HepG2 (cell line): Measurements from ENCODE around the gene FGFR3. TPM values are rescaled to one million over a fixed set of nuclear protein-coding genes. Genes with fewer than 3 reads are reported as not detected.

Experiments
- ATAC-seq: fragments of 200-7000 bp; cut with Tn5 transposase; 3 replicates; pipeline ENCODE4 v1.9.1; 2020; ENCODE audit warnings: mild to moderate bottlenecking, moderate library complexity
- BruUV-seq: library from RNA; stranded (reverse); fragments of 400-500 nt; replicated peaks from 2 replicates; lab custom pipeline; 2021; lab: Mats Ljungman, UMichigan
- CTCF ChIA-PET: fragments of 300-600 bp; formaldehyde crosslinking; extraction: SDS; loops from one replicate; lab custom pipeline; 2021; ENCODE audit warnings: low total read pairs, inconsistent platforms, low intra/inter-chr PET ratio; lab: Yijun Ruan, JAX
- POLR2A ChIA-PET: fragments of 350-600 bp; sonication (Branson Sonifier 250); formaldehyde crosslinking; loops from one replicate; lab custom pipeline; 2020; ENCODE audit warnings: antibody characterized with exemption, inconsistent platforms; lab: Yijun Ruan, JAX
- DNase-seq: peaks from one replicate; pipeline ENCODE4 v3.0.0-alpha.2; 2015; ENCODE audit warnings: low spot score
- FAIRE-seq: peaks from 3 replicates; lab custom pipeline; 2011; peaks lifted over from hg19 to GRCh38; lab: Jason Lieb, UNC
- H2AFZ ChIP-seq: one replicate; pipeline ENCODE4 v1.6.1; 2011; ENCODE audit warnings: low read length, inconsistent platforms
- H3K27ac ChIP-seq: fragments of 300-600 bp; 3 replicates; pipeline ENCODE4 v1.8.0; 2011; ENCODE audit warnings: mixed run types, mild to moderate bottlenecking, mixed read lengths, low read length, inconsistent platforms; ENCODE audit not compliant: insufficient read depth; ENCODE audit errors: extremely low read length
- H3K27me3 ChIP-seq, 2 experiments: fragments of 200-600 bp in 1 of 2; 2 replicates in 1 of 2; 3 replicates in 1 of 2; pipeline versions ENCODE4 v1.6.0 to v1.8.0; 2011; ENCODE audit warnings: low read length in 2 of 2, mild to moderate bottlenecking in 2 of 2, moderate library complexity in 2 of 2, inconsistent platforms in 1 of 2; ENCODE audit not compliant: insufficient read depth in 2 of 2, control insufficient read depth in 1 of 2
- H3K36me3 ChIP-seq, 2 experiments: fragments of 200-600 bp in 1 of 2; replicated peaks in 1 of 2; 2 replicates in 1 of 2; 3 replicates in 1 of 2; pipeline versions ENCODE4 v1.5.1 to v1.8.0; 2011; ENCODE audit warnings: low read length in 2 of 2, inconsistent platforms in 1 of 2; ENCODE audit not compliant: insufficient read depth in 2 of 2, control insufficient read depth in 1 of 2
- H3K4me1 ChIP-seq: 2 replicates; pipeline ENCODE4 v1.5.1; 2012; ENCODE audit warnings: low read length, inconsistent platforms; ENCODE audit not compliant: insufficient read depth
- H3K4me2 ChIP-seq: 2 replicates; pipeline ENCODE4 v1.6.0; 2011; ENCODE audit warnings: low read depth, low read length, inconsistent platforms
- H3K4me3 ChIP-seq, 3 experiments: fragments of 200-600 bp in 1 of 3; sonication (generic), shearing (Covaris generic) in 1 of 3; replicated peaks in 1 of 3; 2 replicates each; pipeline ENCODE4 v1.5.1; 2011 to 2016; ENCODE audit warnings: low read length in 3 of 3, inconsistent platforms in 2 of 3, low read depth in 2 of 3, mild to moderate bottlenecking in 2 of 3, control low read depth in 1 of 3, mixed read lengths in 1 of 3; ENCODE audit not compliant: insufficient read depth in 1 of 3
- H3K79me2 ChIP-seq: one replicate; pipeline ENCODE4 v1.6.1; 2011; ENCODE audit warnings: low read length, inconsistent platforms; ENCODE audit not compliant: insufficient read depth
- H3K9ac ChIP-seq: 2 replicates; pipeline ENCODE4 v1.6.0; 2011; ENCODE audit warnings: mild to moderate bottlenecking, low read depth, low read length, inconsistent platforms; ENCODE audit not compliant: insufficient read depth
- H3K9me3 ChIP-seq: 2 replicates; pipeline ENCODE4 v1.5.1; 2012; ENCODE audit warnings: mild to moderate bottlenecking, low read length
- H4K20me1 ChIP-seq: 2 replicates; pipeline ENCODE4 v1.6.0; 2011; ENCODE audit warnings: inconsistent platforms, mild to moderate bottlenecking, low read length, moderate library complexity; ENCODE audit not compliant: insufficient read depth
- AGO2 ChIP-seq: fragments of 200-400 bp; formaldehyde crosslinking; optimal IDR thresholded peaks from 2 replicates; pipeline ENCODE3; 2017; ENCODE audit warnings: mild to moderate bottlenecking, low read depth, low read length, moderate library complexity
- CREM ChIP-seq, 2 experiments: sonication (generic) in 1 of 2; formaldehyde crosslinking in 1 of 2; IDR thresholded peaks; 2 replicates each; pipeline versions ENCODE4 v1.4.0 to v1.6.1; 2016 to 2020; ENCODE audit warnings: antibody characterized with exemption in 1 of 2, mild to moderate bottlenecking in 1 of 2, missing genetic modification reagents in 1 of 2
- DNMT1 ChIP-seq: sonication (generic); formaldehyde crosslinking; IDR thresholded peaks from 2 replicates; pipeline ENCODE4 v1.5.1; 2020; ENCODE audit warnings: mild to moderate bottlenecking, missing genetic modification reagents
- JUND ChIP-seq: sonication (generic); formaldehyde crosslinking; IDR thresholded peaks from 2 replicates; pipeline ENCODE4 v1.8.0; 2022; ENCODE audit warnings: mild to moderate bottlenecking, missing genetic modification reagents
- LRRFIP1 ChIP-seq: sonication (generic); formaldehyde crosslinking; conservative IDR thresholded peaks from 2 replicates; pipeline ENCODE4 v1.4.0; 2020; ENCODE audit warnings: missing genetic modification reagents
- MAFK ChIP-seq, 2 experiments: IDR thresholded peaks in 1 of 2; conservative IDR thresholded peaks in 1 of 2; 2 replicates each; pipeline ENCODE4 v1.6.1; 2011; ENCODE audit warnings: improper control_type of control experiment in 2 of 2, low read length in 2 of 2
- NCOA5 ChIP-seq: sonication (generic); formaldehyde crosslinking; IDR thresholded peaks from 2 replicates; pipeline ENCODE4 v1.4.0; 2020; ENCODE audit warnings: missing genetic modification reagents
- NFAT5 ChIP-seq: sonication (generic); formaldehyde crosslinking; IDR thresholded peaks from 2 replicates; pipeline ENCODE4 v1.4.0; 2020; ENCODE audit warnings: missing genetic modification reagents
- SP2 ChIP-seq: sonication (generic); formaldehyde crosslinking; IDR thresholded peaks from 2 replicates; pipeline ENCODE4 v1.5.1; 2020; ENCODE audit warnings: mild to moderate bottlenecking, missing genetic modification reagents
- THAP11 ChIP-seq: IDR thresholded peaks from 2 replicates; pipeline ENCODE4 v1.6.1; 2016; ENCODE audit warnings: missing biosample characterization, missing genetic modification reagents
- ZFP90 ChIP-seq: sonication (generic); formaldehyde crosslinking; IDR thresholded peaks from 2 replicates; pipeline ENCODE4 v1.8.0; 2022; ENCODE audit warnings: missing genetic modification reagents, mild to moderate bottlenecking, inconsistent platforms, borderline replicate concordance
- ZNF572 ChIP-seq: sonication (generic); formaldehyde crosslinking; IDR thresholded peaks from 2 replicates; pipeline ENCODE4 v1.5.1; 2020; ENCODE audit warnings: mild to moderate bottlenecking, missing genetic modification reagents
- ZNF607 ChIP-seq: sonication (generic); formaldehyde crosslinking; IDR thresholded peaks from 2 replicates; pipeline ENCODE4 v1.5.1; 2020; ENCODE audit warnings: missing genetic modification reagents, mild to moderate bottlenecking, borderline replicate concordance
- ZNF883 ChIP-seq: sonication (generic); formaldehyde crosslinking; IDR thresholded peaks from 2 replicates; pipeline ENCODE4 v1.5.1; 2020; ENCODE audit warnings: mild to moderate bottlenecking, missing genetic modification reagents; ENCODE audit errors: not compliant biosample characterization
- WGBS: methylation state at CpG from one replicate; pipeline ENCODE4 v1.1.6; 2017; ENCODE audit warnings: low lambda C conversion rate; 5-methylcytosine and 5-hydroxymethylcytosine counted together
- in situ Hi-C: cut with HindIII; loops from 2 replicates; pipeline ENCODE4 v1.10.0; 2017; ENCODE audit warnings: low pct_unique_long_range_greater_than_20kb; ENCODE audit not compliant: extremely low pct_ligation_motif_present
- intact Hi-C: fragments of 100-400 bp; cut with micrococcal nuclease; formaldehyde crosslinking; loops from one replicate; pipeline ENCODE4 v1.10.0; 2022; ENCODE audit not compliant: unreplicated experiment
- polyA plus RNA-seq, 8 experiments: library from polyadenylated mRNA; depleted of rRNA in 3 of 8; stranded (reverse) in 7 of 8; unstranded in 1 of 8; fragments of >200 nt; fragmentation: Illumina TruSeq in 4 of 8; extraction: Trizol in 4 of 8; gene quantifications; 2 replicates each; pipeline versions ENCODE4 v1.2.1 to v1.2.3, GENCODE V29; 2011 to 2016; ENCODE audit warnings: low read depth in 4 of 8, missing spikeins in 1 of 8, mixed read lengths in 1 of 8; ENCODE audit not compliant: insufficient read depth in 1 of 8
- total RNA-seq, 5 experiments: library from RNA; depleted of rRNA; stranded (reverse); fragments of >200 nt; fragmentation: Illumina TruSeq; extraction: Trizol; gene quantifications; 2 replicates each; pipeline ENCODE4 v1.2.3, GENCODE V29; 2016; ENCODE audit warnings: low read depth in 1 of 5
- TF ChIP-seq, protein P1 (sequence below): IDR thresholded peaks from 2 replicates; pipeline ENCODE4 v1.6.1; 2012; ENCODE audit warnings: inconsistent platforms

The FGFR3 gene
- total and polyA plus RNA-seq, 2 of the 13 experiments (the other 11 are each of a cell fraction or from before 2014, with no cell fraction given) = 103 to 109 TPM

GRCh38 chr4:1856943-1857699 is 64.0 kb downstream of the FGFR3 start:
- DNase-seq (no peak), ATAC-seq (peak; percentile 13), FAIRE-seq (no peak)
- H3K79me2 ChIP-seq = peaks cover 37% of the 10 kb centered on the region
- H3K4me1 ChIP-seq = peaks cover 68% of the 10 kb centered on the region
- no TSS peak for BruUV-seq
- H3K4me3 ChIP-seq = peak overlapping the region; percentile 90 to 96 (median 92)
- peak overlapping the region; percentile 68 for H3K9ac ChIP-seq
- CTCF ChIA-PET = interaction anchor here (1.2 kb wide), 1 partner anchor 42 kb away, joined by 4 read pairs; no protein-coding TSS in a partner anchor
- intact Hi-C loops = loop anchor here (2.0 kb wide), 2 partner anchors 14 to 42 kb away; partner anchors contain the start of gene NSD2
- no peaks in the 10 kb centered on the region; a peak in 1 of 5 replicates for H3K27me3 ChIP-seq
- in situ Hi-C loops = no loop called here
- peak overlapping the region; percentile 89 for H3K4me2 ChIP-seq
- H3K9me3 ChIP-seq = no peaks in the 10 kb centered on the region
- no peaks in the 10 kb centered on the region; a peak in 1 of 5 replicates for H3K36me3 ChIP-seq
- 48% methylated on average over 12 of the region's 32 CpGs for WGBS
- H4K20me1 ChIP-seq = no peaks in the 10 kb centered on the region
- H3K27ac ChIP-seq = peak overlapping the region; percentile 63
- POLR2A ChIA-PET = interaction anchor here (1.0 to 2.0 kb wide), 8 partner anchors 9 to 136 kb away, joined by 3 to 16 read pairs (median 4); partner anchors contain the start of genes NSD2, TACC3 and TMEM129
- H2AFZ ChIP-seq = no peak overlapping the region
- TF ChIP-seq THAP11 (CRISPR knock-in tag) (no peak), ZFP90 (0 out of 2 replicates have a peak, but pooled peaks have one; percentile 6), JUND (no peak), ZNF607 (peak; percentile 7; the same call in 1 of the 2 replicates), SP2 (0 out of 2 replicates have a peak, but pooled peaks have one; percentile 30), AGO2 (peak; percentile 18), NCOA5 (no peak), NFAT5 (CRISPR knock-in tag) (0 out of 2 replicates have a peak, but pooled peaks have one; percentile 30), LRRFIP1 (no peak), DNMT1 (0 out of 2 replicates have a peak, but pooled peaks have one; percentile 73), MAFK (conservative IDR thresholded peaks at IDR 0.05 in 1 of 2, IDR thresholded peaks at IDR 0.05 in 1 of 2; ENCODE audit: low read length in 2 of 2) (0 out of 4 replicates have a peak, but pooled peaks of 1 of the 2 experiments have one; percentile 20), ZNF572 (CRISPR knock-in tag) (peak; percentile 60; the same call in 1 of the 2 replicates), ZNF883 (CRISPR knock-in tag) (no peak), CREM (IDR thresholded peaks at IDR 0.05) (no peak), CREM (CRISPR knock-in tag; IDR thresholded peaks at IDR 0.05) (no peak)
- TF ChIP-seq, protein P1, sequence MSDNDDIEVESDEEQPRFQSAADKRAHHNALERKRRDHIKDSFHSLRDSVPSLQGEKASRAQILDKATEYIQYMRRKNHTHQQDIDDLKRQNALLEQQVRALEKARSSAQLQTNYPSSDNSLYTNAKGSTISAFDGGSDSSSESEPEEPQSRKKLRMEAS = 0 out of 2 replicates have a peak, but pooled peaks have one; percentile 7
